GM21786 (cell line): ENCODE measurements around the gene NR5A1.

Experiments used
- ATAC-seq: cut with Tn5 transposase; IDR thresholded peaks from one replicate; pipeline ENCODE4 v1.9.1; 2021; ENCODE audit not compliant: unreplicated experiment

The NR5A1 gene

GRCh38 chr9:124467410-124468060, 39.7 kb downstream of the NR5A1 start:
- no peak for ATAC-seq

- ATAC-seq, result no peak
Measured at GRCh38 chr9:124465736-124466135, 41.5 kb downstream of the NR5A1 start.

GRCh38 chr9:124462739-124463138, 44.5 kb downstream of the NR5A1 start:
- no peak for ATAC-seq

GRCh38 chr9:124458441-124458840, 48.8 kb downstream of the NR5A1 start:
- no peak for ATAC-seq

- ATAC-seq, result no peak
Measured at GRCh38 chr9:124457887-124458431, 49.2 kb downstream of the NR5A1 start.

- no peak for ATAC-seq
Measured at GRCh38 chr9:124457079-124457886, 49.9 kb downstream of the NR5A1 start.

- no peak for ATAC-seq
Measured at GRCh38 chr9:124456341-124457078, 50.7 kb downstream of the NR5A1 start.

- ATAC-seq, result no peak
Measured at GRCh38 chr9:124455820-124456219, 51.4 kb downstream of the NR5A1 start.

- ATAC-seq, result no peak
Measured at GRCh38 chr9:124454791-124455443, 52.3 kb downstream of the NR5A1 start.

- no peak for ATAC-seq
Measured at GRCh38 chr9:124454296-124454695, 52.9 kb downstream of the NR5A1 start.

GRCh38 chr9:124453586-124454191, 53.5 kb downstream of the NR5A1 start:
- no peak for ATAC-seq

- no peak for ATAC-seq
Measured at GRCh38 chr9:124452841-124453585, 54.2 kb downstream of the NR5A1 start.

GRCh38 chr9:124452326-124452725, 54.9 kb downstream of the NR5A1 start:
- no peak for ATAC-seq

GRCh38 chr9:124450931-124451661, 56.1 kb downstream of the NR5A1 start:
- ATAC-seq, result no peak

GRCh38 chr9:124450241-124450924, 56.8 kb downstream of the NR5A1 start, which contains the start of gene ADGRD2:
Gene ADGRD2, plus strand, starts transcription at chr9:124450451. Its CDS starts 1,216 bp downstream, at chr9:124451667.
- ATAC-seq, result no peak

- ATAC-seq, result no peak
Measured at GRCh38 chr9:124449381-124450151, 57.6 kb downstream of the NR5A1 start.

GRCh38 chr9:124448019-124448418, 59.2 kb downstream of the NR5A1 start:
- no peak for ATAC-seq

GRCh38 chr9:124447297-124447661, 59.9 kb downstream of the NR5A1 start:
- ATAC-seq, result no peak
